ENCODE data around the gene DMD.

DNA sequence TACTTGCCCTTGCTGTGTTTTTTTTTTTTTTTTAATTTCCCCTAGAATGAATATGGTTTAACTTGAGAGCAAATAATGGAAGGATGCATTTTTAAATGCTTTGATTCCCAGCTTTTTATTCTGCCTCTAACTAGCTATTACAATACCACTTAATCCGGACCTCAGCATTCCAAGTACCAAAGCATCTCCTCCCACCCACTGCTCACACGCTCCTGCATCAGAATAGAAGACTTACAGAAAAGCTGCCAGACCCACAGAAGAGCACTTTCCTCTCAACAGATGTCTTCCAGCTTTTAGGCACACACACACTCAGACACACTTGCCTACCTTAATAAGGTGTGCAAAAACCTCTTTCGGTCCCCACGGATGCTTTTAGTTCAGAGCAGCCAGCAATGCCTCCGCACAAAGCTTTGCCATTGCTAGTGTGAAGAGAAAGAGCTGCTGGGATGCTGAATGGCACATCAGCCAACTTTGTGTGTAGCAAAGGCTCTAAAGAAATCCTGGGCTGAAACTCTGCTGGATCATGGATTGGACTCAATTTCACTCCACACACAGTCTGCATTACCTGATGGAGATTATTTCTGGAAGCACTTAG is 1056.2 kb downstream of the DMD start:
- TF ChIP-seq, protein P1, sequence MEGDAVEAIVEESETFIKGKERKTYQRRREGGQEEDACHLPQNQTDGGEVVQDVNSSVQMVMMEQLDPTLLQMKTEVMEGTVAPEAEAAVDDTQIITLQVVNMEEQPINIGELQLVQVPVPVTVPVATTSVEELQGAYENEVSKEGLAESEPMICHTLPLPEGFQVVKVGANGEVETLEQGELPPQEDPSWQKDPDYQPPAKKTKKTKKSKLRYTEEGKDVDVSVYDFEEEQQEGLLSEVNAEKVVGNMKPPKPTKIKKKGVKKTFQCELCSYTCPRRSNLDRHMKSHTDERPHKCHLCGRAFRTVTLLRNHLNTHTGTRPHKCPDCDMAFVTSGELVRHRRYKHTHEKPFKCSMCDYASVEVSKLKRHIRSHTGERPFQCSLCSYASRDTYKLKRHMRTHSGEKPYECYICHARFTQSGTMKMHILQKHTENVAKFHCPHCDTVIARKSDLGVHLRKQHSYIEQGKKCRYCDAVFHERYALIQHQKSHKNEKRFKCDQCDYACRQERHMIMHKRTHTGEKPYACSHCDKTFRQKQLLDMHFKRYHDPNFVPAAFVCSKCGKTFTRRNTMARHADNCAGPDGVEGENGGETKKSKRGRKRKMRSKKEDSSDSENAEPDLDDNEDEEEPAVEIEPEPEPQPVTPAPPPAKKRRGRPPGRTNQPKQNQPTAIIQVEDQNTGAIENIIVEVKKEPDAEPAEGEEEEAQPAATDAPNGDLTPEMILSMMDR (conservative IDR thresholded peaks at IDR 0.05 in 1 of 2, IDR thresholded peaks at IDR 0.05 in 1 of 2; ENCODE audit: low read depth in 1 of 2, low read length in 2 of 2) = no peak
- TF ChIP-seq EZH2 (IDR thresholded peaks at IDR 0.05; ENCODE audit: low read length, missing control alignments) = no peak
